SK-N-SH (cell line): ENCODE measurements around the gene ATXN7L3B. TPM values are rescaled to one million over a fixed set of nuclear protein-coding genes. Genes with fewer than 3 reads are reported as not detected.

ENCODE experiments used
- CTCF ChIA-PET: fragments of 300-600, 350-600 bp; formaldehyde crosslinking; extraction: SDS; loops from one replicate; lab custom pipeline; 2021; lab: Yijun Ruan, JAX
- POLR2A ChIA-PET: fragments of 350-600 bp; sonication (Branson Sonifier 250); formaldehyde crosslinking; extraction: SDS; loops from one replicate; lab custom pipeline; 2020; ENCODE audit warnings: antibody characterized with exemption, inconsistent platforms; lab: Yijun Ruan, JAX
- DNase-seq: peaks from one replicate; pipeline ENCODE4 v3.0.0; 2012
- H2AFZ ChIP-seq: fragments of 200-600 bp; sonication (generic); 2 replicates; pipeline ENCODE4 v1.8.1; 2016; ENCODE audit warnings: antibody characterized with exemption, mild to moderate bottlenecking, low read depth
- H3F3A ChIP-seq: fragments of 200-600 bp; sonication (generic); replicated peaks from 2 replicates; pipeline ENCODE3; 2016; ENCODE audit warnings: antibody characterized with exemption, mild to moderate bottlenecking; ENCODE audit not compliant: insufficient read depth
- H3K27ac ChIP-seq, 2 experiments: fragments of 200-500 bp in 1 of 2; fragments of 200-600 bp in 1 of 2; sonication (Bioruptor generic) in 1 of 2; sonication (generic), shearing (Covaris generic) in 1 of 2; 2 replicates each; pipeline versions ENCODE4 v1.5.1 to v1.6.1; 2014 to 2016; ENCODE audit warnings: low read depth in 2 of 2, inconsistent platforms in 1 of 2, low read length in 1 of 2, mild to moderate bottlenecking in 1 of 2, mixed read lengths in 1 of 2
- H3K27me3 ChIP-seq: fragments of 200-600 bp; sonication (generic), shearing (Covaris generic); 2 replicates; pipeline ENCODE4 v1.6.1; 2016; ENCODE audit warnings: mixed run types; ENCODE audit not compliant: insufficient read depth
- H3K36me3 ChIP-seq, 2 experiments: fragments of 200-500 bp in 1 of 2; fragments of 200-600 bp in 1 of 2; sonication (Bioruptor generic) in 1 of 2; sonication (generic) in 1 of 2; replicated peaks in 1 of 2; 2 replicates each; pipeline versions ENCODE3 to v1.5.1; 2014 to 2016; ENCODE audit warnings: low read length in 1 of 2, mild to moderate bottlenecking in 1 of 2; ENCODE audit not compliant: insufficient read depth in 2 of 2, control insufficient read depth in 1 of 2
- H3K4me1 ChIP-seq, 2 experiments: fragments of 200-500 bp in 1 of 2; fragments of 200-600 bp in 1 of 2; sonication (Bioruptor generic) in 1 of 2; sonication (generic), shearing (Covaris generic) in 1 of 2; 2 replicates each; pipeline versions ENCODE4 v1.5.1 to v1.6.1; 2014 to 2016; ENCODE audit warnings: low read depth in 1 of 2, low read length in 1 of 2, mixed run types in 1 of 2; ENCODE audit not compliant: insufficient read depth in 2 of 2, control insufficient read depth in 1 of 2
- H3K4me2 ChIP-seq: fragments of 200-600 bp; sonication (generic), shearing (Covaris generic); 2 replicates; pipeline ENCODE4 v1.6.1; 2017; ENCODE audit warnings: mixed run types
- H3K4me3 ChIP-seq, 2 experiments: fragments of 200-500 bp in 1 of 2; fragments of 200-600 bp in 1 of 2; sonication (Bioruptor generic) in 1 of 2; sonication (generic), shearing (Covaris generic) in 1 of 2; 2 replicates each; pipeline versions ENCODE4 v1.5.1 to v1.8.1; 2014 to 2016; ENCODE audit warnings: low read depth in 2 of 2, inconsistent platforms in 1 of 2, low read length in 1 of 2, mild to moderate bottlenecking in 1 of 2, mixed read lengths in 1 of 2, moderate library complexity in 1 of 2
- H3K79me2 ChIP-seq: fragments of 200-600 bp; sonication (generic); 2 replicates; pipeline ENCODE4 v1.8.1; 2017; ENCODE audit warnings: mild to moderate bottlenecking; ENCODE audit not compliant: insufficient read depth
- H3K9ac ChIP-seq: fragments of 200-600 bp; sonication (generic); 2 replicates; pipeline ENCODE4 v1.6.1; 2017; ENCODE audit warnings: mixed run types
- H3K9me2 ChIP-seq: fragments of 200-600 bp; sonication (generic); 2 replicates; pipeline ENCODE4 v1.6.1; 2017; ENCODE audit warnings: mixed run types
- H3K9me3 ChIP-seq: fragments of 200-600 bp; sonication (generic); 2 replicates; pipeline ENCODE4 v1.6.1; 2017; ENCODE audit warnings: mixed run types, mild to moderate bottlenecking, moderate library complexity
- H4K20me1 ChIP-seq: fragments of 200-600 bp; sonication (generic); 2 replicates; pipeline ENCODE4 v1.6.1; 2017; ENCODE audit warnings: mild to moderate bottlenecking, mixed run types; ENCODE audit not compliant: insufficient read depth
- FOXJ3 ChIP-seq: sonication (generic); formaldehyde crosslinking; IDR thresholded peaks from 2 replicates; pipeline ENCODE4 v1.5.1; 2020; ENCODE audit warnings: mild to moderate bottlenecking, missing genetic modification reagents
- TEAD4 ChIP-seq: IDR thresholded peaks from 2 replicates; pipeline ENCODE4 v1.4.0; 2012; ENCODE audit warnings: mild to moderate bottlenecking, borderline replicate concordance; ENCODE audit not compliant: insufficient read depth
- WGBS: methylation state at CpG from one replicate; pipeline ENCODE4 v1.1.6; 2017; ENCODE audit warnings: low lambda C conversion rate; 5-methylcytosine and 5-hydroxymethylcytosine counted together
- polyA plus RNA-seq, 3 experiments: library from polyadenylated mRNA; depleted of rRNA; stranded (reverse); fragments of >200 nt; gene quantifications; 2 replicates each; pipeline ENCODE4 v1.2.3, GENCODE V29; 2012

ATXN7L3B gene
- polyA plus RNA-seq, 1 of the 3 experiments (the other 2 are of a cell fraction), result 13.8 TPM

DNA sequence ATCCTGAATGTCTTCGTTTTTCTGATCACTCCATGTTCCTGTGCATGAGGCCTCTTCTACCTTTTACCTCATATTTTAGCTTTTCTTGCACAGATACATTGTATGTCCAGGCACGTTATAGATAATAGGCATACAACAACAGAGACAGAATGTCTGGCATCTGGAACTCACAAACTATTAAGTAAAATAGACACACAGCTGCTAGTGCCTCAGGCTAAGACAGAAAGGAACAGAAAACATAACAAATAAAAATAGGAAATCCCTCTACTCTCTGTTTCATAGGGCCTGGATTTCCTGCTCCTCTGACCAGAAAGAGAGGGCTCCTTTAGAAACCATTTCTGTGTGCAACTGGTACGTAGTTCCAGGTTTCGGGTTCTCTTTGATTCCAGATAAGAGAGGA lies 48.6 kb downstream of the ATXN7L3B start:
- peak; percentile 34 for DNase-seq
- Histone ChIP-seq H3K9me3 (no peaks in the 10 kb centered on the region), H3K4me1 (peaks cover 0 to 2% of the 10 kb centered on the region in 2 experiments; a peak in 1 of 4 replicates), H3K27me3 (no peaks in the 10 kb centered on the region), H2AFZ (no peak overlapping the region), H3K36me3 (no peaks in the 10 kb centered on the region), H3K4me2 (no peak overlapping the region), H3K79me2 (no peaks in the 10 kb centered on the region), H3K4me3 (no peak overlapping the region), H3K9me2 (no peaks in the 10 kb centered on the region), H3K27ac (no peak overlapping the region), H3F3A (no peaks in the 10 kb centered on the region), H4K20me1 (no peaks in the 10 kb centered on the region), H3K9ac (no peak overlapping the region)
- POLR2A ChIA-PET, result no interaction called here
- 24% methylated on average over 4 of the region's 4 CpGs for WGBS
- no peak for TF ChIP-seq FOXJ3
- no peak for TF ChIP-seq TEAD4
- CTCF ChIA-PET, result interaction anchor here (0.8 kb wide), 1 partner anchor 9 kb away, joined by 4 read pairs; no protein-coding TSS in a partner anchor
